SK-N-SH treated with all-trans-retinoic acid at 6 μM for 48 hours (cell line): Measurements from ENCODE around the gene WFDC5.

ENCODE experiments used
- ARNTL ChIP-seq: fragments of 450-650 bp; formaldehyde crosslinking; IDR thresholded peaks from 2 replicates; pipeline ENCODE4 v1.5.0; 2020; ENCODE audit warnings: low read depth, mild to moderate bottlenecking, moderate library complexity, borderline replicate concordance
- CREB5 ChIP-seq: fragments of 250-450 bp; sonication (Bioruptor Pico); IDR thresholded peaks from 2 replicates; pipeline ENCODE4 v1.5.1; 2020; ENCODE audit warnings: low read depth, mild to moderate bottlenecking, moderate library complexity
- CSRNP3 ChIP-seq: fragments of 250-450 bp; sonication (Bioruptor Pico); IDR thresholded peaks from 2 replicates; pipeline ENCODE4 v1.5.1; 2021; ENCODE audit warnings: mild to moderate bottlenecking, moderate library complexity
- ISL1 ChIP-seq: fragments of 250-450 bp; sonication (Bioruptor Pico); IDR thresholded peaks from 2 replicates; pipeline ENCODE4 v2.1.2; 2022; ENCODE audit warnings: mild to moderate bottlenecking, moderate library complexity
- PATZ1 ChIP-seq: fragments of 250-450 bp; sonication (Bioruptor Pico); IDR thresholded peaks from 2 replicates; pipeline ENCODE4 v1.8.0; 2020; ENCODE audit warnings: mild to moderate bottlenecking, moderate library complexity, borderline replicate concordance
- RARB ChIP-seq: fragments of 250-450 bp; sonication (Bioruptor Pico); IDR thresholded peaks from 2 replicates; pipeline ENCODE4 v1.8.0; 2021; ENCODE audit warnings: mild to moderate bottlenecking, moderate library complexity
- SNAI2 ChIP-seq: fragments of 250-450 bp; sonication (Bioruptor Pico); IDR thresholded peaks from 2 replicates; pipeline ENCODE4 v1.5.0; 2020; ENCODE audit warnings: mild to moderate bottlenecking, moderate library complexity
- TCF4 ChIP-seq: fragments of 250-450 bp; sonication (Bioruptor Pico); IDR thresholded peaks from 2 replicates; pipeline ENCODE4 v1.8.0; 2021; ENCODE audit warnings: mild to moderate bottlenecking, moderate library complexity, borderline replicate concordance
- ZC3H10 ChIP-seq: fragments of 250-450 bp; sonication (Bioruptor Pico); IDR thresholded peaks from 2 replicates; pipeline ENCODE4 v1.5.1; 2021; ENCODE audit warnings: mild to moderate bottlenecking, moderate library complexity
- ZFP3 ChIP-seq: fragments of 250-450 bp; sonication (Bioruptor Pico); IDR thresholded peaks from 2 replicates; pipeline ENCODE4 v1.5.0; 2020; ENCODE audit warnings: mild to moderate bottlenecking, moderate library complexity
- ZFP30 ChIP-seq: fragments of 450-650 bp; formaldehyde crosslinking; IDR thresholded peaks from 2 replicates; pipeline ENCODE4 v1.5.0; 2022; ENCODE audit warnings: mild to moderate bottlenecking, moderate library complexity
- ZNF565 ChIP-seq: fragments of 450-650 bp; formaldehyde crosslinking; conservative IDR thresholded peaks from 2 replicates; pipeline ENCODE4 v1.5.0; 2020; ENCODE audit warnings: low read depth, mild to moderate bottlenecking, moderate library complexity
- ZNF70 ChIP-seq: fragments of 450-650 bp; formaldehyde crosslinking; IDR thresholded peaks from 2 replicates; pipeline ENCODE4 v1.5.0; 2020; ENCODE audit warnings: mild to moderate bottlenecking, moderate library complexity
- ZNF8 ChIP-seq: fragments of 450-650 bp; formaldehyde crosslinking; IDR thresholded peaks from 2 replicates; pipeline ENCODE4 v1.5.0; 2020; ENCODE audit warnings: mild to moderate bottlenecking, moderate library complexity

- TF ChIP-seq ARNTL (CRISPR knock-in tag): no peak
- TF ChIP-seq PATZ1 (CRISPR knock-in tag): no peak
- no peak for TF ChIP-seq RARB
- no peak for TF ChIP-seq CREB5 (CRISPR knock-in tag)
- TF ChIP-seq ZC3H10 (CRISPR knock-in tag): no peak
- TF ChIP-seq ISL1 (CRISPR knock-in tag): no peak
- no peak for TF ChIP-seq SNAI2 (CRISPR knock-in tag)
- TF ChIP-seq ZNF70 (CRISPR knock-in tag): no peak
- no peak for TF ChIP-seq CSRNP3 (CRISPR knock-in tag)
- no peak for TF ChIP-seq TCF4 (CRISPR knock-in tag)
- TF ChIP-seq ZNF565 (CRISPR knock-in tag): no peak
- TF ChIP-seq ZFP30: no peak
- no peak for TF ChIP-seq ZNF8
- TF ChIP-seq ZFP3: no peak
These were observed 38.8 kb upstream of the WFDC5 start for GRCh38 chr20:45153752-45154151.
